Calu3 (cell line): ENCODE results near the gene DLGAP1. TPM values are rescaled to one million over a fixed set of nuclear protein-coding genes. Genes with fewer than 3 reads are reported as not detected.

Experiments
- BruUV-seq: library from RNA; stranded (reverse); fragments of 400-500 nt; replicated peaks from 2 replicates; lab custom pipeline; 2021; lab: Mats Ljungman, UMichigan
- CTCF ChIA-PET: fragments of 300-600 bp; sonication (Branson Sonifier 250); formaldehyde crosslinking; loops from one replicate; lab custom pipeline; 2022; ENCODE audit warnings: antibody characterized with exemption; lab: Charles Lee
- DNase-seq: peaks from one replicate; pipeline ENCODE4 v3.0.0; 2022
- H3K27ac Mint-ChIP-seq: one replicate; pipeline ENCODE4 v1.8.0; 2022; ENCODE audit warnings: mixed read lengths; ENCODE audit not compliant: unreplicated experiment
- H3K27me3 Mint-ChIP-seq: one replicate; pipeline ENCODE4 v1.8.0; 2022; ENCODE audit warnings: mixed read lengths; ENCODE audit not compliant: unreplicated experiment
- H3K36me3 Mint-ChIP-seq: one replicate; pipeline ENCODE4 v1.8.0; 2022; ENCODE audit warnings: mild to moderate bottlenecking, moderate library complexity, mixed read lengths; ENCODE audit not compliant: insufficient read depth, unreplicated experiment
- H3K4me1 Mint-ChIP-seq: one replicate; pipeline ENCODE4 v1.8.0; 2022; ENCODE audit warnings: mild to moderate bottlenecking, low read depth, mixed read lengths; ENCODE audit not compliant: unreplicated experiment
- H3K4me3 Mint-ChIP-seq: one replicate; pipeline ENCODE4 v1.8.0; 2022; ENCODE audit warnings: mild to moderate bottlenecking, low read depth, moderate library complexity, mixed read lengths; ENCODE audit not compliant: unreplicated experiment
- H3K9me3 Mint-ChIP-seq: one replicate; pipeline ENCODE4 v1.8.0; 2022; ENCODE audit warnings: low read depth, mixed read lengths; ENCODE audit not compliant: unreplicated experiment
- CTCF ChIP-seq: fragments of 200-600 bp; IDR thresholded peaks from one replicate; pipeline ENCODE4 v1.8.0; 2022; ENCODE audit warnings: antibody characterized with exemption; ENCODE audit not compliant: unreplicated experiment
- intact Hi-C: fragments of 100-400 bp; cut with micrococcal nuclease; formaldehyde crosslinking; loops from one replicate; pipeline ENCODE4 v1.10.0; 2022; ENCODE audit not compliant: unreplicated experiment
- total RNA-seq: library from RNA; stranded (reverse); gene quantifications from 2 replicates; pipeline ENCODE4 v1.2.3, GENCODE V29; 2022

The DLGAP1 gene
- total RNA-seq, 1 experiment from 2014 or later: 9.0 TPM

GRCh38 chr18:3554091-3554601, 901.0 kb downstream of the DLGAP1 start:
- H3K4me1 Mint-ChIP-seq: no peaks in the 10 kb centered on the region
- no peak for TF ChIP-seq CTCF
- DNase-seq: no peak
- no peaks in the 10 kb centered on the region for H3K36me3 Mint-ChIP-seq
- H3K27ac Mint-ChIP-seq: no peak overlapping the region
- intact Hi-C loops: no loop called here
- BruUV-seq: no TSS peak
- H3K9me3 Mint-ChIP-seq: no peaks in the 10 kb centered on the region
- no peak overlapping the region for H3K4me3 Mint-ChIP-seq
- H3K27me3 Mint-ChIP-seq: no peaks in the 10 kb centered on the region
- CTCF ChIA-PET: no interaction called here

GRCh38 chr18:3552305-3552704, 902.8 kb downstream of the DLGAP1 start:
- BruUV-seq: no TSS peak
- Mint-ChIP-seq H3K4me1 (no peaks in the 10 kb centered on the region), H3K36me3 (no peaks in the 10 kb centered on the region), H3K27ac (no peak overlapping the region), H3K4me3 (no peak overlapping the region), H3K27me3 (no peaks in the 10 kb centered on the region), H3K9me3 (no peaks in the 10 kb centered on the region)
- intact Hi-C loops: no loop called here
- no peak for TF ChIP-seq CTCF
- CTCF ChIA-PET: interaction anchor here (0.7 kb wide), 1 partner anchor 171 kb away, joined by 3 read pairs; no protein-coding TSS in a partner anchor
- no peak for DNase-seq

GRCh38 chr18:3547891-3548615, 907.1 kb downstream of the DLGAP1 start:
- Mint-ChIP-seq H3K27me3 (no peaks in the 10 kb centered on the region), H3K4me1 (peaks cover 10% of the 10 kb centered on the region), H3K36me3 (no peaks in the 10 kb centered on the region), H3K4me3 (no peak overlapping the region), H3K9me3 (no peaks in the 10 kb centered on the region), H3K27ac (no peak overlapping the region)
- DNase-seq: no peak
- intact Hi-C loops: no loop called here
- CTCF ChIA-PET: no interaction called here
- TF ChIP-seq CTCF: no peak
- BruUV-seq: no TSS peak

GRCh38 chr18:3546106-3546505, 909.0 kb downstream of the DLGAP1 start:
- intact Hi-C loops: no loop called here
- H3K9me3 Mint-ChIP-seq: no peaks in the 10 kb centered on the region
- no peaks in the 10 kb centered on the region for H3K36me3 Mint-ChIP-seq
- no peak for TF ChIP-seq CTCF
- no peaks in the 10 kb centered on the region for H3K27me3 Mint-ChIP-seq
- DNase-seq: no peak
- CTCF ChIA-PET: interaction anchor here (0.7 kb wide), 2 partner anchors 18 to 251 kb away, joined by 3 to 5 read pairs; no protein-coding TSS in a partner anchor
- no peak overlapping the region for H3K4me3 Mint-ChIP-seq
- no peak overlapping the region for H3K27ac Mint-ChIP-seq
- no TSS peak for BruUV-seq
- H3K4me1 Mint-ChIP-seq: peaks cover 26% of the 10 kb centered on the region
